C1 segment of cervical spinal cord (tissue), 14 donors: ENCODE results near the gene TAP1.
"Not testable (repeated sequence)": the region's sequence is repeated elsewhere in the genome, so short reads cannot be mapped to it uniquely, and the experiment has no call there.

Experiments
- DNase-seq, 14 donors: peaks; one replicate each; lab custom pipeline; 2025; lab: John Stamatoyannopoulos, UW

Gene TAP1, protein sequence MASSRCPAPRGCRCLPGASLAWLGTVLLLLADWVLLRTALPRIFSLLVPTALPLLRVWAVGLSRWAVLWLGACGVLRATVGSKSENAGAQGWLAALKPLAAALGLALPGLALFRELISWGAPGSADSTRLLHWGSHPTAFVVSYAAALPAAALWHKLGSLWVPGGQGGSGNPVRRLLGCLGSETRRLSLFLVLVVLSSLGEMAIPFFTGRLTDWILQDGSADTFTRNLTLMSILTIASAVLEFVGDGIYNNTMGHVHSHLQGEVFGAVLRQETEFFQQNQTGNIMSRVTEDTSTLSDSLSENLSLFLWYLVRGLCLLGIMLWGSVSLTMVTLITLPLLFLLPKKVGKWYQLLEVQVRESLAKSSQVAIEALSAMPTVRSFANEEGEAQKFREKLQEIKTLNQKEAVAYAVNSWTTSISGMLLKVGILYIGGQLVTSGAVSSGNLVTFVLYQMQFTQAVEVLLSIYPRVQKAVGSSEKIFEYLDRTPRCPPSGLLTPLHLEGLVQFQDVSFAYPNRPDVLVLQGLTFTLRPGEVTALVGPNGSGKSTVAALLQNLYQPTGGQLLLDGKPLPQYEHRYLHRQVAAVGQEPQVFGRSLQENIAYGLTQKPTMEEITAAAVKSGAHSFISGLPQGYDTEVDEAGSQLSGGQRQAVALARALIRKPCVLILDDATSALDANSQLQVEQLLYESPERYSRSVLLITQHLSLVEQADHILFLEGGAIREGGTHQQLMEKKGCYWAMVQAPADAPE

DNA sequence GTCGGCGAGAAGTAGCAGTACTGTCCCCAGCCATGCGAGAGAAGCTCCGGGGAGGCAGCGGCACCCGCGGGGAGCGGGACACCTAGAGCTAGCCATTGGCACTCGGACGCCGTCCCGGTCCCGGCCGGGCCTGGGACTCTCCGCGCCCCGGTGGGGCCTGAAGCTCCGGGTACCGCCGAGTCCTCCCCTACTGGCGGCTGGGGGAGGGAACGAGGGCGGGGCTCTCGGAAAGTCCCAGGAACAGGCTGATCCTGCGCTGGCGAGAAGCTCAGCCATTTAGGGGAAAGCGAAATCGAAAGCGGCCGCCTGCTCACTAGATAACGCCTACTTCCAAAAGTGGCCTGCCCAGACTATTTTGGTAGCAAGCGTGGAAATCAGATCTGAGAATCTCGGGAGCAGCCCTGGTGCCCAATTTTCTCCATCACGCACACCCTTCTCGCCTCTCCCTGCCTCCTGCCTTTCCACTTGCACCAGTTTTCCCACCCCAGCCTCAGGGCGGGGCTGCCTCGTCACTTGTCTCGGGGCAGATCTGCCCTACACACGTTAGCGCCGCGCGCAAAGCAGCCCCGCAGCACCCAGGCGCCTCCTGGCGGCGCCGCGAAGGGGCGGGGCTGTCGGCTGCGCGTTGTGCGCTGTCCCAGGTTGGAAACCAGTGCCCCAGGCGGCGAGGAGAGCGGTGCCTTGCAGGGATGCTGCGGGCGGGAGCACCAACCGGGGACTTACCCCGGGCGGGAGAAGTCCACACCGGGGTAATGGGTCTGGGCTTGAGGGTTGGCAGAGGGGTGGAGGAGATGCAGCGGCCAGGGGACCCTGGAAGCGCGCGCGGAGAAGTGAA lies at the start of gene TAP1, which contains the start of gene PSMB9:
TSS of gene TAP1 (minus strand) at position 164 of the 835 bp plus-strand sequence. CDS start at position 96, 68 bp downstream.
TSS of gene PSMB9 (plus strand) at position 652 of the 835 bp plus-strand sequence. CDS start at position 690, 38 bp downstream.
- peak; percentile 81 to 99 (median 96) for DNase-seq

DNA sequence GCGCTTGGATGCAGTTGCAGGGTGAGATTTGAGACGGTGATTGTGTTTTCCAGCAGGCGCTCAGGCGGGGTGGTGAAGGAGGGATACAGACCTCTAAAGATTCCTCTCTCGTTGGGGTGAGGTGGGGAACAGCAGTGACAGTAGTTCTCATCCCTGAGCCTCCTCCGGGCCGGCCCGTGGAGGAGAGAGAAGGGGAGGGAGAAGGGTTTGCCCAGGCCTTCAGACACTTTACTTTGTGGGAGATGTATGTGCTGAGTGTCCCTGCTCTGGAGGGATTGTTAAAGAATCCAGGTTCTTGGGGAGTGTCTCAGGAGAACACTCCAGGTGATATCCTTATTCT lies 41.5 kb upstream of the TAP1 start:
- DNase-seq, result no peak

DNA sequence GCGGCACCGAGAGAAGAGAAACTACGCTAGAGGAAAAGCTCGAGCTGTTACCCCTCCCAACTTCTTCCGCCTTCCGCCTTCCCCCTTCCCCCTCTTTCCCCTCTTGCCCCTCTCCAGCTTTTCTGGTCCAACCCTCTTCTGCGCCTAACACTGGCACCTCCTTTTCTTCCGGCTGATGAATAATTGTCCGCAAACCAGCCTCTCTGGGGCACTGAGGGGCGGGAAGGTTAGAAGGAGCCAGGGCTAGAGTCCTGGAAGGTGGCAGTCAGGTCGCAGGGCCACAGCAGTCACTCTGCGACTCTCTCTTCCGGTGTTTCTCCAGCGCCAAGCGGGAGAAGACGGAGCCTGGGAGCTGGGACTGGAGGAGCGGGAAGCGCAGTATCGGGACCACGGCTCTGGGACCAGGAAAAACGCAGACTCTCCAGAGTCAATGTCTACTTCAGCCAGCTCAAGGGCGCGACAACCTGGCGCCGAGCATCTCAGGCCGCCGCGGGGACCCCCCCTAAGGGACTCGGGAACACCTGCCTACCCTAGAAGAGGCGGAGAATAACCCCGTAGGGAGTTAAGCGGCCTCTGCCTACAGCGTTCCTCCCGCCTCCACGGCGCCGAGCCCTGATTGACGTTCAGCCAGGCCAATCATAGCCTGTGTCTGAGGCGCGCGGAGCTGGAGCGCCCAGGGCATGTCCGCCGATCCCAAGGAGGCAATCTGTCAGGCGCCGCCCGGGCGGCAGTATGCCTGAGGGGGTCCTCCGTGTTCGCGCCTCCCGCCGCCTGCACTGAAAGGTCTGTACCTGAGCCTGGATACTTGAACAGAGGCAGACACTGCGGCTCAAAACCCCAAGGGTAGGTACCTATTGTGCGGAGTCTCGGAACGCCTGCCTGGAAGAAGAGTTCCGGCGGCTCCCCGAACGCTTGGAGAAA lies 40.8 kb upstream of the TAP1 start:
- peak; percentile 56 to 92 (median 90) for DNase-seq

DNA sequence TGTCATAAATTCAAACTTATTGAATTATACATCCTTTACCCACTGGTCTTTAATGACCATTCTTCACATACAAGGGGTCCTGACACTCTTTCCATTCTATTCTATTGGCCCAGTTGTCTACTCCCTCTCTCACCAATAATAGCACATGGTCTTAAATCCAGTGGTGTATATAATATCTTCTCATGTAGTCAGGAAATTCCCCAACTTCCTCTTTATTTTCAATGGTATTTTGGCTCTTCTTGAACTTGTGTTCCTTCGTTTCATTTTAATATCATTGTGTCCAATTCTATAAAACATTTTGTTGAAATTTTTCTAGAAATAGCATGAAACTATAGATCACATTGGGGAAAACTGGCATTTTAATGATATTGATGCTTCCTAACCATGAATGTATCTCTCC lies 37.3 kb upstream of the TAP1 start:
- no peak for DNase-seq

DNA sequence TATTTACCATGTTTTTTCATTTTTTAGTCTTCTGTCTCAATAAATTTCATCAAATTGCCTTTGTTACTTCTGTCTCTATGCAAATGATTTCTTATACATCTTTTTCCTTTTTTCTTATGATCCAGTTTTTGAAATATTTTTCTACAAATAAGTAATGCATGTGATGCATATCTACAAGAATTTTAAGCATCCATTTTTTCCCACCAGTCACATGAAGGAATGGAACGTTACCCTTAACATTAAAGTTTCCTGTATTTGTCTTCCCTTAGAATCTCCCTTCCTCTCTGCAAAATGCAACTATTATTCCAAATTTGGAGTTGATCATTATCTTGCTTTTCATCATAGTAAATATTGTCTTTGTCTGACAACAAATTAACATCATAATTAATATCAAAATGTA lies 36.0 kb upstream of the TAP1 start:
- no peak for DNase-seq

DNA sequence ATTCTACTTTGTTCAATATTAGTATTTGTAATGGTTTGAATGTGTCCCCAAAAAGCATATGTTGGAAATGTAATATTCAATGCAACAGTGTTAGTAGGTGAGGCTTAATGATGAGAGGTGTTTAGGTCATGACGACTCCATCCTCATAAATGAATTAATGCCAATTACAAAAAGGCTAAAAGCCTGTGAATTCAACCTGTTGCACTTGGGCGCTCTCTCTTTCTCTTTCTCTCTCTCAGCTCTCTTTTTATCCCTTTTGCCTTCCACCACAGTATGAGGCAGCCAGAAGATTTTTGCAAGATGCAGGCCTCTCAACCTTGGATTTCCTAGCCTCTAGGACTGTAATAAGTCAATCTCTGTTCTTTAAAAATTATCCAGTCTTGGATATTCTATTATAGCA lies 35.1 kb upstream of the TAP1 start:
- no peak for DNase-seq

DNA sequence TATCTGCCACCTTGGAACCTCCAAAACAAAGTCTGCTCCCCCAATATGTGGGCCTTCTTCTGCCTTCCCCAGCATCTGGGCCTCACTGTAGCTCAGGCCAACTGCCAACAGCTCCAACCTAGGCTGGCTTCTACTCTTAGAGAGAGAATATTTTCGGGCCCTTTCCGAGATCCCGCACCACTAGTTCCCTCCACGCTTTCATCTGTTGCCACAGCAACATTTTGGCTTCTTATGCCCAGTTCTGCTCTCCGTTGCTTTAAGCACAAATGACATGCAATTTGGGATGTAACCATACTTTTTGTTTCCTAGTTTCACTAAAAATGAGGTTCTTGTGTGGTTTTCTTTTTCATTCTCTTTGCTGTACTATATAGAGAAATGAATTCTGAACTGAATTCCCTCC lies 34.1 kb upstream of the TAP1 start:
- DNase-seq, result no peak

DNA sequence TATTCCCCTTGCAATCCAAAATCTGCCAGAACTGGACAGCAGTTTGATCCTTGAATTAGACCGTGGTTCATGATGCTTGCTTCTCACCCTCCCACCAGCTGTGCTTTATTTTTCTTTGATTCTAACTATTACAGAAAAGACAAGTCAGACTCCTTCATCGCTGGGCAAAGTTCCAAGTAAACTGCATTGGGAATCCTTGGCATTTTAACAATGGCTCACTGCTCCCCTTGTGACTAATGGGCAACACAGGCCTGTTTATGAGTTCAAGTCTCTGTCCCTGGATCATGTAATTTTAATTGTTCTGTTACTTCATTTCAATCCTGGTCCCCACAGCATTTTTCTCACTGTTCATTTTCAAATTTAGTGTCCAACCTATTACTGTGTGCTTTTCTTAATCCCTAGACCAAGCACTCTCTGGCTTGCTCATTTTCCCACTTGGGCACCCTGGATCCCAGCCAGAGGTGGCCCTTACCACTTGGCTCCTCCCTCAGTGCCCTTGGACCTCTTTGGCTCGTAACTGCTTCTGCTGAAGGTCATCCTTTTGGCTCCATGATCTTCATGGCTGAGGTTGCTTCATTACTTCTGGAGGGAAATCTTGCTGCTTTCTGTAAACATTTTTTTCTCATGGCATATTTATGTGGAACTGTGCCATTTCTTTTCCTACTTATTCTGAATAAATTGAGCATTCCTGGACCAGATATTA lies 33.3 kb upstream of the TAP1 start:
- DNase-seq, result peak in 1 of 14 donors; percentile 4

DNA sequence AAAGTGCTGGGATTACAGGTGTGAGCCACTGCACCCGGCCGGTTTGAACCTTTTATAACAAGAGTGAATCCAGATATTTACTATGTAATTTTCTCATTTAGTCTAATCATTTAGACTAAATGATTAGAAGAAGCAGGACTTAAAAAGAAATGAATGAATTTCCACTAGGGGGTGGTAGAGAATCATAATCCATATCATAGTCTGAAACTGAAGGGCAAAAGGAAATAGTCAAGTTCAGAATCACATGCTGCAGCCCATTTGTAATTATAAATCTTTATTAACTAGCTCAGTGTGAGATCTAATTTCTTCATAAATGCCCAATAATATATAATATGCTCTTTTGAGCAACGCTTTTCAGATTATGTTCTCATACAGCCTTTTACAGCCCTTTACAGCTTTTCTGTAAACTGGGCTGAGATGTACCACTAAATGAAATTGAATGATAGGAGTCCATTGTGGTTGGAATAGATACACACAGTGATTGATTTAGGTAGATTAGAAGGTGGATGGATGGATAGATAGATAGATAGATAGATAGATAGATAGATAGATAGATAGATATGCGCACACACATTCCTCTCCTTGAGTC lies 32.3 kb upstream of the TAP1 start:
- peak in 1 of 14 donors; percentile 46 for DNase-seq

DNA sequence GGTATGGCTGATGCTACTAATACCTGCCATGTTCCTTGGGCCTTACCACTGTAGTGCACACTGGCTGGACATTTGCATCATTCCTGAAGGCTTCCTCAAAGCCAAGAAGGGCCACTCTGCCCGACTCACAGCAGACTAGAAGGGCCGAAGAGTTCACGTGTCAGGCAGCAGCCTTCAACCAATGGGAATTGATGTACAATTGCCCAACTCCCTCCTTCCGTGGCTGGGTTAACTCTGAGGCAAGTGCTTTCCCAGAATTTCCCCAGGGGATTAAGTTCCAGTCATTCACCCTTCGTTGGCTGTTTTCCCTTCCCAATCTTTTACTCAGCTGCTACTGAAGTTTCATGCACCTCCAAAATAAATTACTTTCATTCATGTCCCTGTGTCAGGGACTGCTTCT lies 30.3 kb upstream of the TAP1 start:
- DNase-seq, result peak in 2 of 14 donors; percentile 3 to 50

DNA sequence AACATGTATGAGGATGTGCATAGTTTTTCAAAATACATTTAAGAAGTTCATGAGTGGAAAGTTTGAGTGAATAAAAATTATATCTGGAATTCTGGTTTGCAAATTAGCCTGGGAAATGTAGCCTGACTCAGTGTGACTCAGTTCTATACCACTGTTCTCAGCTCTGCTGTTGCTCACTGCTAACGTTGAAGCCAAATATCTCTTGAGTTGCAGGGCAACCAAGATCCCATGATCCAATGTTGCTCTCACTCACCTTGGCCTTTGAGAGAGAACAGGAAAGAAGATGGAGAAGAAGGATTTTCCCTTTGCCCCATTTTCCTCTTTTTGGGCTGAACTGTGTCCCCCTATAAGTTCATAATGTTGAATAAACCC lies 29.4 kb upstream of the TAP1 start:
- DNase-seq, result peak in 1 of 14 donors; percentile 21

DNA sequence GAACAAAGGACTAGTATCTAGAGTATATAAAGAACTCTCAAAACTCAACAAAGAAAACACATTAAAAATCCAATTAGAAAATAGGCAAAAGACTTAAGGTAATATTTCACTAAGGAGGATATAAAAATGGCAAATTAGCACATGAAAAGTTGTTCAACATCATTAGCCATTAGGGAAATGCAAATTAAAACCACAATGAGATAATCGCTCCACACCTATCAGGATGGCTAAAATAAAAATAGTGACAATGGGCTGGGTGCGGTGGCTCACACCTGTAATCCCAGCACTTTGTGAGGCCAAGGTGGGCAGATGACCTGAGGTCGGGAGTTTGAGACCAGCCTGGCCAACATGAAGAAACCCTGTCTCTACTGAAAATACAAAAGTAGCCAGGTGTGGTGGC lies 27.5 kb upstream of the TAP1 start:
- DNase-seq, result not testable (repeated sequence)

DNA sequence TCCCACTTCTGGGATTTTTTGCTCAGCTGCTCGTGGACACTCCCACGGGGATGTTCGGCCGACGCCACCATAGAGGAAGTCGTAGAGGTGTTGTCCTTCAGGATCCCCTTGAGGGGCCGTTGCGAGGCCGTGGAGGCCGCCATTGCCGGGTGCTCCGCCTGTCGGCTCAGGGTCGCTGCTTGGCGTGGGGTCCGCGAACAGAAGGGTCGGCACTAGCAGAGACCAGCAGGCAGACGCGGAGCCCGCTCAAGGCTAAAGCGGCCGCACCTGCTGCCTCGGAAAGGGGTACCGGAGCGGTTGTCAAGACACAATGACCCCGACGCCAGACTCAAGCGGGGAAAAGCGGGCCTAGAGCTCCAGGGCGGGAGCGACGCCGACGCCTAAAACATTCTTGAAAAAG lies 26.2 kb upstream of the TAP1 start:
- no peak for DNase-seq

DNA sequence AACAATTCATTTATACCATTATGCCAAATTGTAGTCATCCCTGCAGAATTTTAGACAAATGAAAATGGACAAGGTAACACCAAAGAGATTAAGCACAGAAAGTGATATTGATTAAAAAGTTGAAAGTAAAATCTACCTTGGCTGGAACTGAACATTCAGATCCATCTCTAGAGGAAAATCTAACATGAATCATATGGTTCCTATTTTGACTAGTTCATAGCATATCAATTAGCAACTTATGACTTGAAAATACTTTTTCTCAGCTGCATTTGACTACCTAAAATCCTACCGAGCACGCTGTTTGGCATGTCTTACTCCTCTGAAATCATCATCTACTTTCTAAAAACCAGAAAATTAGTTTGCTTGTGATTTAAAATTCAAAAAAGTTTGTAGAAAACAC lies 23.1 kb upstream of the TAP1 start:
- no peak for DNase-seq

DNA sequence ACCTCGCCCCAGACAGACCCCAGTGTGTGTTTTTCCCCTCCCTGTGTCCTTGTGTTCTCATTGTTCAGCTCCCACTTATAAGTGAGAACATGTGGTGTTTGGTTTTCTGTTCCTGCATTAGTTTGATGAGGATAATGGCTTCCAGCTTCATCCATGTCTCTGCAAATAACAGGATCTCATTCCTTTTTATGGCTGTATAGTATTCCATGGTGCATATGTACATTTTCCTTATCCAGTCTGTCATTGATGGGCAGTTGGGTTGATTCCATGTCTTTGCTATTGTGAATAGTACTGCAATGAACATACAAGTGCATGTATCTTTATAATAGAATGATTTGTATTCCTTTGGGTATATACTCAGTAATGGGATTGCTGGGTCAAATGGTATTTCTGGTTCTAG lies 20.4 kb upstream of the TAP1 start:
- not testable (repeated sequence) for DNase-seq

DNA sequence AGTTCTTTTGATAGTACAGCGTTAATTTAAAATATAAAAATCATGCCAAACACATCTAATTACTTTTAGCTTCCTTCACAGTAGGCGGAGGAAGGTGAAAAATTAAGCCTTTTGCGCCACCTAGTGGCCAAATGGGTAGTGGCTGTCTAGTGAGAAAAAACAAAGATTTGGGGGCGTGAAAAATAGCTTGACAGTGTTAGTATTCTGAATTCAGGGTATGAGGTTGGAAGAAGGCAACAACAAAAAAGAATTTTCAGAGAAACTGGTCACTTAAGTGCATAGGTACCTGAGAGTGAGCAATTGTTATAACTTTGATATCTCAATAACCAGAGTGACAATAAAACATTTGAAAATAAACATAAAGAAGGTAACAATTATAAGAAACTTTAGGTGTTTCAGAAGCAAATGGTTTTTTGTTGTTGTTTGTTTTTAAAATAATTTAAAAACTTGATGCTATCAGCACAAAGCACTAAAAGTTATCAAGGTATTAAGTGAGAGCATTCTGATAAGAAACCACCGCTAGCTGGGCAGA lies 14.8 kb upstream of the TAP1 start:
- DNase-seq, result peak in 12 of 14 donors; percentile 5 to 69 (median 46)

DNA sequence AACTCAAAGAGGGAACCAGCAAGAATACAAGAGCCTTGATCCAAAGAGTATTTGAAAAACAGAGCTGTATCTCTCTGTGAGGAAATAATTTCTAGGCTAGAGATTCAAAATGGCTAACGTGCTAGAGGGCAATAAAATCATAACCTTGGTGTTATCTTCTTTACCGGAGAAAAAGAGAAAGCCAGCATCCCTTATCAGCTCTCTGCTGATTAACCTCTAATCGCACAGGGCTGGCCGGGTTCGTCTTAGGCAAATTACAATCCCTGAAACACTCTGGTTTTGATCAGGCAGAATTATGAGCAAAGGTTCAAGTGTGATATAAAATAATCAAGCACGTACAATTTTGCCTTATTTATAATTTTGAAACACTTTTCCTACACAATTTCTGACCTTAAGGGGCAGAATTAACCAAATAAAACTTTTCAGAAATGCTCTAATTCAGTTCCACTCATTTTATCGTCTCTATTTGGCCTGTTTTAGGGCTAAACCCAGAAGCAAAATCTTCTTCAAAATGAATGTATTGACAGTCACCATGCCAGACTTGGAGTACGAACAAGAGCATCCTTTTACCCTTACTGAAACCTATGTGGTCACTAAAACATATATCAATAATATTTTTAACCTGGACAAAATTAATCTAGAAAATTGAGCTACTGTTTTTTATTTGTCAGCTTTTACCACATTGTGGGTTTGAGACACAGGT lies 14.2 kb upstream of the TAP1 start:
- no peak for DNase-seq

DNA sequence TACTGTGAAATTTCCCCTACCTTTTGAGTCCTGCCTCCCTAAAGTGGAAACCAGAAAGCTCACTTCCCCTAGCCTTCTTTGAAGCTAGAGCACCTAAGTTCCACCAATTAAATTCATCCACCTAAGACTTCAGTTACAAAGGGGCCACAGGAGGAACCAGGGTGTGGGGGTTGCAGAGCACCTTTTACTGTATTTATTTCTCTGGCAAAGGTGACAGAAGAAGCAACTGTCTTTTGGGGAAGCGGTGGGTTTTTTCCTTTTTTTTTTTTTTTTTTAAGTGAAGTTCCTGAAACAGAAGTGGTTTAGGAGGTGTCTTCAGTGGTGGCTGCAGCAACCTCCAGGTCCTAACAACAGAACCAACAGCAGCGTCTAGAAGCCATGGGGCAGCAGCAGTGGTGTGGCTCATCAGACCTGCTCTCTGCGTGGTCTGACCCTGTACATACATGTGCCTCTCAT lies 13.5 kb upstream of the TAP1 start:
- no peak for DNase-seq
